HG02840 (cell line): ENCODE data around the gene TSPAN13.

Source experiments
- ATAC-seq: cut with Tn5 transposase; IDR thresholded peaks from one replicate; pipeline ENCODE4 v1.9.1; 2021; ENCODE audit warnings: mild to moderate bottlenecking, moderate library complexity, moderate number of reproducible peaks; ENCODE audit not compliant: unreplicated experiment, low FRiP score

Gene TSPAN13

DNA sequence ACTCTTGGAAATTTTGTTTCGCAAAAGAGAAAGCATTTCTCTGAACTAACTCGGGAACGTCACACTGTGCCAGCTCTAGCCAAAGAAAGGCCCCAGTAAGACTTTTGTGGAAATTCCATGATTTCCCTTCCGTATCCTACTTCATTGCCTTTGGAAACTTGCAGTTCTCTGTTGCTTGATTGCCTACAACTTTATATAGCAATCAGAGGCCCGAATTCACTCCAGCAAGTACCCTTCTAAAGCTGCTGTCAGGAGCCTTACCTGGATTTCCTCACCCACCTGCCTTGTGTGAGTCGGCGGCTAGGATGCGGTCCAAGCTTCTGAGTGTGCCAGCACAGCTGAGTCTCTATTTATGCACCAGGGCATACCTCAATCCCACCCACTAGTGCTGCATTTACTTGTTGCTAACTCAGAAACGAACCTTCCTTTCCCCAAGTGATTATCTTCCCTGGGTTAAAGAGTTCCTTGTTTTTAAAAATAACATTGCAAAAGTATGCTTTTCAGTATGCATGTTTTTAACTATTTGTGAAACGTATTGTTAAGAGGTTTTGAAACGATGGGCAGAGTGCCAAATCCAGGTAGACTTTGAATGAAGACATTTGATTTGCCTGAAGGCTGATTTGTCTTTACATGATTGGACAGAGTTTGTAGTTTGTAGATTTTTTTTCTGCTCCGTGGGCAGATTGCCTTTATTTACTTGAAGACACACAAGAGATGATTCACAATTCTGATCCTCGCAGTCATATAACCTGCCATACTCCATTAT lies 51.3 kb downstream of the TSPAN13 start, which contains the start of gene AGR2:
Gene AGR2, minus strand, starts transcription at position 326 of the 766 bp plus-strand sequence. CDS start 3,203 bp downstream, outside the sequence.
- ATAC-seq = no peak

DNA sequence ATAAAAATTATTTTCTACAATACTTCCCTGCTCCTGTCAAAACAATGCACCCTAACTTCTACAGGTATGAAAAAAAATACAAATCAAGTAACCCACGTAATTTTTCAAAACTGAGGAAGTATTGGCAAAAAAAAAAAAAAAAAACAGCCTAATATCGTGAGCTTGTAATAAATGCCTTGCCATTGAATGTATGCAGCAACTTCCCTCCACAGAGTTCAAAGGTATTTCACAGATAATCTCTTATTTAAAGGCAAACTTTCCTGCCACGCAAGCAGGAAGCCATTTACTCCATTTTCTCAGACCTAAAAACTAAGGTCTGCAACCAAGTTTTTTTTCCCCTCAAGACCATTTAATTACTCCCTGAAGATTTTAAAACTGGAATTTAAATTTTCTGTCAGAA lies 51.9 kb downstream of the TSPAN13 start:
- no peak for ATAC-seq

DNA sequence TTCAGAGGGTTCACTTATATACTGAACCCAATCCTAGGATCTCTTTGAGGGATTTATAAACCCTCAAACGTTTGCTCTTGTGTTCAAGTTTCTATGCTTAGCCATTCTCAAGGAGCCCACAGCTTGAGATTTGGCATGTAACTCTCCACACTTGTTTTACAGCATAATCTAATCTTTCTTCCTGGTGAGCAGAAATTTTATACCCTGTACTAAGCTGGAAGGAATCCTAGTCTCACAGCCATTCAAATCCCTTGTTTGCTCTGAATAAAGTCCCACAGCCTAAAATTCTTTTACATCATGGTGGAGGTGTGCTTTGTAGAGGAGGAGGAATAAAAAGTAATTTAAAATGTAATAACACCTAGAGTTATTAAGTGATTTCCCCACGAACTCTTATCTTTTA lies 56.6 kb downstream of the TSPAN13 start:
- ATAC-seq = no peak

DNA sequence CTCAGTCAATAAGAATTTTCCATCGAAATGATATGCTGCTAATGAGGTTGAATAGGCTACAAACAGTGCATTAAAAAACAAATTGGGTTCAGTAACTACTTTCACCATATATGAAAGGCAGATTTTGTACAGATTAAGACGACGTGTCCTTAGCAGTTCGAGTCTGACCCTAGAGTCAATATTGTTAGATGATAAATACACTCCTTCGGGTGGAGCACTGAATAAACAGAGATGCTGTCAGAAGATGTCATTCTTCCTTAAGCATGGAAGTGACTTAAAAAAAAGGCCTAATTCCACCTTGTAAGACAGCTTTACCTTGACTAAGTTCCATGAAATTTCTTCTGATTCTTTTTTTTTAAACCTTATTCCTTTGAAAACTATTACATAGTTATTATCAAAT lies 57.0 kb downstream of the TSPAN13 start:
- no peak for ATAC-seq

DNA sequence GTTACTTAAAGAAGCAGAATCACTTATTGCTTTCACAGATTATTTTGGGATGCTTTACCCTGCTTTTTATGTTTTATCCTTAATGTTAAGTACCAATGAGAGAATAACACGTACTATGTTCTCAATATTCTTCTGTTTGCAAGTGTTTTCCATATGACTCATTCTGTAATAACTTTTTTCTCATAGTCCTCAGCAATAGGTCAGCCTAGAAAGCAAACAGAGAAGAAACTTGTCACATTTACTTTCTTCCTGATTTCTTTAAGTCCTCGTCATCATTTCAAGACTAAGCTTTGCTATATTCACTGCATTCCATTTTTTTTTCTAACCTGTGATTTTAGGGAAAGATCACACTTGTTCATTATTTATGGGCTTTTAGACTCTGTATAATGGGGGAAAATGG lies 58.0 kb downstream of the TSPAN13 start:
- ATAC-seq = no peak

DNA sequence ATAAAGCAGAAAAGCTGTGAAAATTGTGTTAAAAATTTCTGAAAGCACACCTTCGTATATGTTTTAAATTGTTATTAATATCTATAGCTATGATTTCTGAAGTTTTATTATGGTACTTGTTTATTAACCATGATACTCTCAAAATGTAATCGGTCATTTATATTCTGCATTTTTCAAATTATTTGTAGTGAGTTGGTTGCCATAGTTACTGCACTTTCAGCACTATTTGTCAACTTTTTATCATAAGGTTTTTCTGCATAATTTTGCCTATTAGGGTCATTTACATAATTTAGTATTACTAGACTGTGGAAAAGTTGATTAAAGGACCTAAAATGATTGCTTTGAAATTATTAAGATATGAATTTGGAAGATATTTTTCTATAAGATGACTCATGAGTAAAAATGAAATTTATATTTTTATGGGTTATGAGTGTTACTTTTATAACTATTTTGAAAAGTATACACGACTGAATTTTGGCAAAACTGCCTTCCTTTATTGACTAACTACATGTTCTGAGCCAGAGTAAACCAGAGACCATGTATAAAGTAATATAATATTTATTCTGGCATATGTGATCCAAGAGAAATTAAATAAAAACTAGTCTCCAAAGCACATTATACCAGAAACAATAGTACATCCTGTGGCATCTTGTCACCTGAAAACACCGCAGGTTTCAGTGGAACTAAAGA lies 59.1 kb downstream of the TSPAN13 start:
- ATAC-seq = no peak

DNA sequence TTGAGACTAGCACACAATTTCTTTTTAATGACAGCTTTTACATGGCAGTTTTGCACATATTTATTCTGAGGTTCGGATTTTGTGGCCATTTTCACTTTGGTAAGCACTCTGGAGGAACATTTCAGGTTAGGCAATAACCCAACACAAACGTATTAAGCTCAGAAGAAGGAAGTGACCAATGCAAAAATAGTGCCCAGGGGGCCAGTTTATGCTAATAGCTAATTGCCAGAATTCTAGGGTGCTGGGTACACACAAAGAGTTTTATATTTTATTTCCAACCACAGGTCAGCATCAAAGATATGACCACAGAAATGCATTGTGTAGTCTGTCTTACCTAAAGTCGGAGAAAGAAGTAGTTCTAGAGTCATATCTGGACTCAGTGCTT lies 59.7 kb downstream of the TSPAN13 start:
- no peak for ATAC-seq

DNA sequence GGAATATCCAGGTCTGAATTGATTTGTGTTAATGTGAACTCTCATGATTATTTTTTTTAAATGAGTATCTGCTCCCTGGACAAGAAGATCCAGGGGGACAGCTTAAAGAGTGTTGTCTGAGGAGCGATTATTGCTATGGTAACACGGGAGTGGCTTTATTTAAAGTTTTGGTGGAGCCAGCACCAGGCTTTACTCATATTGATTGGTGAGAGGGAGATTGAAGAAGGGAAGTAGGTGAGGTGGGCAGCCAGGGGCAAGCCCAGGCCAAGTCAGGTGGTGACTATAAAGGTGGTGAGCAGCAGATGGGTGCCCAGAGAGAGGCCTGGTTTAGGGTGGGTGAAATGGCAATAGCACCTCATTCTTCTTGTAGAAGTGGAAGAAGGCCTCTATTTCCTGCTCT lies 61.4 kb downstream of the TSPAN13 start:
- no peak for ATAC-seq

DNA sequence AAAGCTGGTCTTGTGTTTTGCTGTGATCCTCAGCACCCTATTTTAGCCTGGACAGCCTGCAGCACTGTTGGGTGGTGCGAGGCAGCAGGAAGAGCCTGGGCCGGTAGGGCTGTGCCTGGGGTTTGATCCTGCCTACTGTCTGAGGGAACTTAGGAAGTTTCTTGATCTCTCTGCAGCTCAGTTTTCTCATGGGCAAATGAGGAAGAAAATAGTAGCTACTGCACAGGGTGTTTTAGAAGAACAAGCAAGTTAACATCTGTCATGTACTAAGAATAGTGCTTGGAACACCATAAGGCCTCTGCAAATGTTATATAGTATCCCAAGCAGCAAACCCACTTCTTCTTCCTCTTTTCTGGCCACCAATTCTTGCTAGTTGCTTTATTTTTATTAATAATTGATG lies 63.3 kb downstream of the TSPAN13 start:
- no peak for ATAC-seq

DNA sequence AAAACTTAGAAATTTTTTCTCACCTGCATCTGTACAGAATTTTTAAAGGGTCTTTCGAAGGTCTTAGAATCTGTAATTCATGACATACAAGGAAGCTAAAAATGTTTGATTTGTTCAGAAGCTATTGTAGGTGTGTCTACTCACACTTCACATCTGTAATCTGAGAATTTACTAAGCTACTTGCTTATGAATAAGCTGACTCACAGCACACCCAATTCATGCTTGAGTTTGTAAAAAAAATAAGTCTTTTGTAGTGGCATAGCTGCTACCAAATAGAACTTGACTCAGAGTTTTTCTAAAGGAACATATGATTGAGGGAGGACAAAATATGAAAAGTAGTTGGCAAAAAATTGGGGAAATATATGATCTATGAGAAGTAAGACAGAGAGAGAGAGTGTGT lies 64.0 kb downstream of the TSPAN13 start:
- ATAC-seq = no peak

DNA sequence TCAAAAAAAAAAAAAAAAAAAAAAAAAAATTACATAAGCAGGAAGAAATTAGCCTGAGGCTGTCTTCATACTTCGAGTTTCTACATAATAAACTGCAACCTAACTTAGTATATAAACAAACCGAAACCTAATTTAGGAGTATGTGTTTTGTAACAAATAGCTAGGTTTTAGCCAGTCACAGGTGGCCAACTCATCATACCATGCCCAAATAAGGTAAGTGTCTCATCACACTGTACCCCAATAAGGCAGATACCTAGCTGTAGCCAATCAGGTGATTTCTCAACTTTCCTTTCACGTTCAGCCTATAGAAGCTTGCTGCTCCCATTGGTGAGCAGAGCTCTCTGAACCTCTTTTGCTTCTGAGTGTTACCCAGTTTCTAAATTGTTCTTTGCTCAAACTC lies 65.2 kb downstream of the TSPAN13 start:
- ATAC-seq = no peak

DNA sequence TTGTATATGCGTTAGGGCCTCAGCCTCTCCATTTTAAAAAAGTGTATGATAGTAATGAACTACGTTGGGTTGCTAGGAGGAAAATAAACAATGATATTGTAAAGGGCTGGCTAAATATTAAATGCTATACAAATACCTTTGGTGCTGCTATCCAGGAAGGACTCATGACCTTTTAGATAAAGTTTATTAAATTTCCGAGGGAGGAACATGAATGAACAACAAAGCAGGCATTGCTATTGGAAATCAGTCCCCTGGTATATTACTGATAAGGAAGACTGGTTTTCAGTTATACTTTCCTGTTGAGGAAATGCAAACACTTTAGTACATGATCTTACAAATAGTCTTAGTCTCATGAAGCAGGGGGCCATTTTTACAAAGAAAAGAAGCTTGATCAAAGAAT lies 68.5 kb downstream of the TSPAN13 start:
- ATAC-seq = no peak

DNA sequence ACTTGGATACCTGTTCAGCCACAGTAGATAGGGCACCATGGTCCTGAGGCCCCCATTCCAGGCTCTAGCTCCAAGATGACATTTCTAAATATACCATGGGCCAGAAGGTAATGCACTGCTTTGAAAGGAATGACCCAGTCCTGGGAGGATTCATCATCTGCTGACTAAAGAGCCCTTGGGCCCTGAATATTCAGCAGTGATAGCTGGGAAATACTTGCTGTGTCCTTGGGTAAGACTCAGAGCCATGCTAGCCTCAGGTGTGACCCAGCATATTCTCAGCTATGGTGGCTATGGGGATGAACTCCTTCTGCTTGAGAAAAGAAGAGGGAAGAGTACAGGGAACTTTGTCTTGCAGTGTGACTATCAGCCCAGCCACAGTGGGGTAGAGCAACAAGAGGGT lies 72.5 kb downstream of the TSPAN13 start:
- ATAC-seq = no peak

DNA sequence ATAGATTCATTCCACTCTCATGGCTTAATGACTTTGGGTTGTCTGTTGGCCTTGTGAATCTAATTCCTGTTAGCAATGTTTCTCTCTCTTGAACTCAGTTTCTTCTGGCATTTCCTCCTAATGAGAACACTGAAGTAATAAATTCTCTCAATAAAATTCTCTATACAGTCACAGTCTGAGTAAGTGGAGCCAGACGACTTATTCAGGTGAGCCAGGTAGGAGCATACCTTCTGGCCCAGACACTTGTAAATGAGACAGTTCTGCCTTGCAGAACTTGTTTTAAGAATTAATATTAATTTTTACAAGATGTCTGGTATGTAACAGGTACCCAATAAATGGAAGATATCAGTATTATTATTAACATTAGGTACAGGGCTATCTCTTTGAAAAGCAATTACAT lies 79.8 kb downstream of the TSPAN13 start:
- no peak for ATAC-seq
